GM18505 (cell line): Measurements from ENCODE around the gene APOA1.

Experiments used
- ATAC-seq: cut with Tn5 transposase; IDR thresholded peaks from one replicate; pipeline ENCODE4 v1.9.1; 2021; ENCODE audit not compliant: unreplicated experiment
- POLR2A ChIP-seq: IDR thresholded peaks from 4 replicates; pipeline ENCODE4 v1.6.1; 2011; ENCODE audit warnings: borderline replicate concordance; ENCODE audit not compliant: insufficient read depth, insufficient read length; ENCODE audit errors: extremely low read depth

APOA1 gene

DNA sequence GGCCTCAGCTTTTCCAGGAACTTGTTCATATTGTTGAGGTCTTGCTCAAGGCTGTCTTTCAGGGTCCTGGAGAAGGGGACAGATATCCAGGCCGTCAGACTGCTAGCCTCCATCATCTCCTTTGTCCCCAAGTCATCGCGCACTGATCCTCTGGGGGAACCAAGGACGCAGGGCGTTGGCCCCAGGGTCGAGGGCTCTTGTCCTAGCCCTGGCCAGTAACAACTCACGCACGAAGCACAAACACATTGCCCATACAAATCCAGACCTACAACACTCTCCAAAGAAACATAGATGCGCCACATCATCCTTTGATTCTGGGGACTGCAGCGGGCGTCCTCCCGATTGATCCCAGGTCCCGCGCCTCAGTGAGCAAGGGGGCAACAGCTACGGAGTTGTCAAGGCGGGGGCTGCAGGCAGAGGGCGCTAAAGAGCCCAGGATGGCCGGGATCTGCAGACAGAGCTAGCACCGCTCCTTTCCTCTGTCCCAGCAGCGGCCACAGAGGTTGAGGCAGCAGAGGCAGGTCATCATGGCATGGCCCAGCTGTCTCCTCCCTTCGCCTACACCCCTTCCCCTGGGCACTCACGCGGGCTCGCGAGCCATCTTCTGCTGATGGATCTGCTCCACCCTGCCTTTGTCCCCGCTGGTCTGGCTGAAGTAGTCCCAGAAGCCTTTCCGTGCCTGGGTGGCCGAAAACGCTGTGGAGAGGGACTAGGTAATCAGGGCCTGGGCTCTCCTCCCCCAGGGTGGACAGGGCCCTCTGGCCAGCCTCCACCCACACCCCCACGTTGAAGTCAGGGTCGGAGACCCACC, 46.2 kb downstream of the APOA1 start:
- TF ChIP-seq POLR2A: no peak
- no peak for ATAC-seq

DNA sequence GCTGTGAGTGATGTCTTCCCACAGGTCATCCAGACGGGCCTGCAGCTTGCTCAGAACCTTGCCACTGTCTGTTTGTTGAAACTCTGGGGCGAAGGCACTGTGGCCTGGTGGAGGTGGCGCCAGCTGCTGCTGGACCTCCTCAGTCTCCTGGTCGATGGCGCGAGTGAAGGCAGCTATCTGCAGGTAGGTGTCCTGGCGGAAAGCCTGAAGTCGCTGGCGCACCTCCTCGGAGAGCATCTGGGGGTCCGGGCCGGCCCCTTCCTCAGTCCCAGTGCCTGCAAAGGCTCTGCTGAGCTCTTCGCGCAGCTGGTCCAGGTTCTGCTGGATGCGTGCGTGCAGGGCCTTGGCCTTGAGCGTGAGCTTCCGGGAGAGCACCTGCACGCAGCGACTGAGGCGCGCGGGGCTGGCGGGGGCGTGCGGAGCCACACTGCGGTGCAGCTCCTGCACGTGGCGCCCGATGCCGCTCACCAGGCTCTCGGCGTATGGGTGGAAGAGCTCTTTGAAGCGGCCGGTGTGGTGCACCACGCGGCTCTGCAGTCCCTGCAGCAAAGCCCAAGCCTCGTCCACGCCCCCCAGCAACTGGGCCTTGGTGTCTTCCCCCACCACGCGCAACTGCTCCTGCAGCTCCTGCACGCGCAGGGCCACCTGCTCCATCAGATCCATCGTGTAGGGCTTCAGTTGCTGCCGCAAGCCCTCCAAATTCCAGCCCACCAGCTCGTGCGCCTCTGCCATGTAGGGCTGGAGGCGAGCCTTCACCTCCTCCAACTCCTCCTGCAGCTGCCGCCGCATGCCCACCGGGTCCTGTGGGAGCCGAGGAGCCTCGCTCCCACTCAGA, 47.0 kb downstream of the APOA1 start:
- TF ChIP-seq POLR2A: no peak
- no peak for ATAC-seq

DNA sequence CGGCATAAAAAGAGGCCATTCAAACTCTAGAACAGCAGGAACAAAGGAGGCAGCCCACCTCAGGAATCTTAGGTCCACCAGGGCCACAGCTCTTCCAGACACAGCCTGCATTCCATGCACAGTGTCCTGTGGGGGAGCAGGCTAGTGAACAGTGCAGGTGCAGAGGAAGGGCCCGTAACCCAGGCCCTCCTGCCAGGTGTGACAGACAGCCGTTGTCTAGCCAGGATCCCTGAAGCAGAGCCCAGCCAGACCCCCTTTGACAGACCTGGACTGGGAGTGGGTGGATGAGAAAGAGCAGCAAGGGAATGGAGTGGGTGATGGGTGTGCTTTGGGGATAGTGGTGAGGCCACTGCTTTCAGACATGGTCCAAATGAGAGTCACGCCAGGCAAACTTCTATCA, 48.4 kb downstream of the APOA1 start:
- TF ChIP-seq POLR2A: no peak
- ATAC-seq: no peak

DNA sequence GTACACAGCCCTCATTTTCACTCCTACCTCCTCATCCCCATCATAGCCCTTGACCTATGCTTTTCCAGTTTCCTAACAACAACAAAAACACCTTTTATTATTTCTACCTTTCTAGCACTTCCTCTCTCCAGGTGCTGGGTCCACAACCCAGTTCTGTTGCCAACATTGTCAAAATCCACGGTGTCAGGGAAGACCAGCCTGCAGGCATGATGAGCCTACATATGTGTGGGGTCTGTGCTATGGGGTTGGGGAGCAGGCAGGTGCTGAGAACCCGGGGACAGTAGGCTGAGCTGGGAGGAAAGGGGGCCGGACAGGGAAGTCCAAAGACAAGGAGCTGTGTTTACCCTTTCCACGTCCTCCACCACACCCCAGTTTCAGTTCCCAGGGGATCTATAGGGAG, 48.9 kb downstream of the APOA1 start:
- ATAC-seq: no peak
- no peak for TF ChIP-seq POLR2A

DNA sequence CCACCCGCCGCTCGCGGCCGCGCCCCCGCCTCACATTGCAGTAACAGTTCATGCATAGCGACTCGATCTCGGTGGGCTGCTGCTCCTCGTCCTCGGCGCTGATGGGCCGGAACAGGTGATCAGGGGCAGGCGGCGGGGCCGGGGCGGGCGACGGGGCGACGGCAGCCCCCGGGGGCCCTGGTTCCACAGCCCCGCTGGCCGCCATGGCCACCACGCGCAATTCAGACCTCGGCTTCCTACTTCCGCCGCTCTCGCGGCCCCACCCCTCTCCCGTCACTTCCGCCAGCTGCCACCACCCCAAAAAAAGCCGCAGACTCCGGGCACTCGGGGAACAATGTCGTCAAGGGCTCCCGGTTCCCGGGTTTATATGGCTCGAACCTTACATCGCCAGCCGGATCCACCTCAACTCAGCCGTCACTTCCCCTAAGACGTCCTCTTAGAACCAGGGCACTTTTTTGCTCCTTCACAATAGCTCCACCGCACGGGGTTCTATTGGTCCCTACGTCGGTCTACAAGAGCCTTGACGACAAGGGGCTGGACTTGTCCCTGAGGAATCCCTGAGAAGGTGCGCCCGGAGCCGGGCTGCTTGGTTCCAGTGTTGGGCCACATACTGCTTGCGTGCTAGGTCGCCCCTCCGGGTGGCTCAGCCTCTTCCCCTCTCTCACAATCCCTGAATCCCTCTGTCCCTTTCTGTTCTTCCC, 49.5 kb downstream of the APOA1 start, which contains the start of gene ZPR1:
TSS of gene ZPR1 (minus strand) at position 238 of the 701 bp plus-strand sequence. CDS start at position 205, 33 bp downstream.
- ATAC-seq: peak; percentile 79

DNA sequence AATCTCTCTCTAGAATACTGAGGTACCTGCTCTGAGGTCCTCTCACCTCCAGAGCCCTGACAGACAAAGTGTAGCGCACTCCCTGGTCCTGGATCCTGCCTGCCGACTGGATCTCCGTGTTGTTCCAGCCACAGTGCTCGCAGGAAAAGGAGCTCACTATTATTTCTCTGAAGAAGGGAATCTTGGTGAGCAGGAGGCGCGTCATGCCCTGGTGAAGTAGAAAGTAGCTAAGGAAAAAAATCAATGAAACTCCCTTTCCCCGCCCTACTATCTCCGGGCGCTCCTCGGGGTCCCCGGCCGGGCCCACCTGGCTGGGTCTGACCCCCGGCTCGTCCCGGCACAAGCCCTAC, 50.0 kb downstream of the APOA1 start:
- no peak for TF ChIP-seq POLR2A
- peak; percentile 12 for ATAC-seq

More for the DNA sequence above, 49.5 kb downstream of the APOA1 start, which contains the start of gene ZPR1:
- TF ChIP-seq POLR2A: peak; percentile 91

DNA sequence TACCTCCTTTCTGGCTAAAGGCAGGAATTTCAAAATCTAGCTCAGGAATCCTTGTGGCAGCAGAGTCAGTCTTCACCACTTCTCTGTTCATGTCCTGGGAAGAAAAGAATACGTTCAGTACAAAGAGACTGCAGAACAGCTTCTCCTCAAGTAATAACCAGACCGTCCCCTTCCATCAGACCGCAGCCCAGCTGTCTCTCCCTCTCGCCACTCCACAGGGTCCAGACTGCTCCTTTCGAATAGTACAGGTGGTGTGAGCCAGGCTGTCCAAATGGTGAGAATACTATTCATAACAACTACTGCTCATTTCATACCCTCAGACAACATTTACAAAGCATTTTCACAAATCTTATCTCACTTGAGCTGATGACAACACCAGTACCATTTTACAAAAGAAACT, 50.5 kb downstream of the APOA1 start:
- ATAC-seq: no peak
- TF ChIP-seq POLR2A: no peak

DNA sequence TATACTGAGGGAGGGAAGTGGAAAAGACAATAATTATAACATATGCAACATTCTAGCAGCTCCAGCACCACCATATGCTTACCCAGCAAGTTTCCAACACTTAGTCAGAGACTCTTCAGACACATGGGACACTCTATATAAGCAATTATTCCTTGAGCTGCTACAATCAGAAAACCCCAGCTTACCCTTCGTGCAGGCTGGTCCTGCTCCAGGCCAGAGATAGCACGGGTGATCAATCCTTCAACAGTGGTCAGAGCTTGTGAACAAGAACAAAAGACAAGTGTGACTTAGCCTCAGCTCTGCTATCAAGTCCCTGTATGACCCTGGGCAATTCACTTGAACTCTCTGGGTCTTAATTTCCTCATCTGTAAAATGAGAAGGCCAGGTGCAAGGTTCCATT, 51.1 kb downstream of the APOA1 start:
- ATAC-seq: no peak
- no peak for TF ChIP-seq POLR2A
